SK-MEL-5 (cell line): Measurements from ENCODE around the gene TNFAIP3. TPM values are rescaled to one million over a fixed set of nuclear protein-coding genes. Genes with fewer than 3 reads are reported as not detected.
A peak's percentile ranks its signal among the peaks of the same experiment; 100 is the strongest.

Source experiments
- DNase-seq: peaks from one replicate; pipeline ENCODE4 v3.0.0-alpha.2; 2016; ENCODE audit warnings: low read depth, low spot score
- in situ Hi-C: cut with HindIII; loops from 2 replicates; pipeline ENCODE4 v1.10.0; 2016; ENCODE audit warnings: low sequenced_read_pairs, high pct_unique_total_duplicates, low pct_unique_long_range_greater_than_20kb
- total RNA-seq: library from RNA; depleted of rRNA; stranded (reverse); fragments of >200 nt; shearing (Covaris generic); gene quantifications from 2 replicates; pipeline ENCODE4 v1.2.3, GENCODE V29; 2014

TNFAIP3 gene
- total RNA-seq, 1 experiment from 2014 or later = 110 TPM

DNA sequence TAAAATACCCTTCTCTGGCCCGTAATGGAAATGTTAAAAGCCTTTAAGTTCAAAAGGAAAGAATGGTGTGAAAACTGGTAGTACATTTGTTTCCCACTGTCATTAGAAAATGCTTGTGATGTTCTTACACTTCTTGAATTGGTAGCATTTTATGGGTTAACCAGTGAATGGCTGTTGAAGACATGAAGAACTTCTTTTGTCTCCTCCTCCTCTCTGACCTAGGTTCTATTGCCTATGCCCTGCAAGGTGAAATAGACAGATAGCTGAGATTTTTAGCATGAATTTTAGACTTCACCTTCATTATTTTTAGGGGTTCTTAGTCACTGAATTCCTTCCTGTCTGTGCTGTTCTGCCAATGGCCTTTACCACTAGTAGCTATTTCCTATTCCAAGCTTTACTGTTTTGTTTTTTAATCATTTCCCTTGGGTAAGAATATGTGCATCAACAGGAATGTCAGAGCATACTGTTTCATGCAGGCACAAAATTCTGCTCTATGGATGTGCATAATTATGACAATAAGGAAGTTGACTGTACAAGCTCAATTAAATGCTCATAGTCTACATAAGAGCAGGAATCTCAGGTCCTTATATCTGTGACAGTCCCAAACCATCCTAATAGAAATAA, 4.9 kb downstream of the TNFAIP3 start:
- in situ Hi-C loops = no loop called here
- no peak for DNase-seq

DNA sequence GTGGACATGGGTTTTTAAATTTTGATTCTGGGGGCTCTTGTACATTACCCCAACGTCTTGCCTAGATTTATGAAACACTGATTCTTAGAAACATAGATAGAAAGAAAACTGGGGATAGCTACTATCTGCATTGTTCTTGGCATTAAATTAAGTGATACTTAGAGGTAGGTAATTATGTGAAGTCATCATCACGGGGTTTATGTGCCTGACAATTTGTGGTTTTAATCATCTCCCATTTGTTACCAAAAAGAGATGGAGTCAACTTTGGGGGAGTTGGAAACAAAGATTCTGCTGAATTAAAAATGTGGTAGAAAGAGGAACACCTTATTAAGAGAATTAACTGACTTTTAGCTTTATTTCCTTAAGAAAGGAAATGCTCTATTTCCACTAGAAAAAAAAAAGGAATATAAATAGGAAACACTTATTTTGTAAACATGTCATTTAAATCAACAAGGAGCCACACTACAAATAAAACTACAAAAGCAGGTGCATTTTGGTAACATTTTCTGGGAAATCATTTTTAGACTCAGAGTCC, 5.6 kb downstream of the TNFAIP3 start:
- no peak for DNase-seq
- in situ Hi-C loops = no loop called here

DNA sequence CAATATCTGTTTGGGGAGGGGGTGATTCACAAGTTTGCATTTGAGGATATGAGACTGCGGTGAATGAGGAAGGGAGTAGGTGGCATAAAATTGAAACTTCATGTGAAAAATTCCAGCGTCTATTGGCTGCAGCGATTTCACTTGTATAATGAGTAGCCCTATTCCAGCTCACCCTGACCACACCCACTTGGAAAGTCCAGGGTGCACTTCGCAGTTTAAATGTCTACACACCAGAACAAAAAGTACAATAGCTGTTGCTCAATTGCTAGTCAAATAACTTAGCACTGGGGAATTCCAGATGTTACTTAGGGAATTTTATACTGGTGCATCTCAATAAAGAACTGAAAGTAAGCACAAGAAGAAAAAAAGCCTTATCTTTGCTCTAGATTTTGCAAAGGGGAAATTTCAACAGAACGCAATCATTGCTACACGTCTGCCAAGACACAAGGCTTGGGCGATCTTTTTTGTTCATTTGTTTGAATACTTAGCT, 6.3 kb downstream of the TNFAIP3 start:
- DNase-seq = peak; percentile 86
- in situ Hi-C loops = no loop called here

DNA sequence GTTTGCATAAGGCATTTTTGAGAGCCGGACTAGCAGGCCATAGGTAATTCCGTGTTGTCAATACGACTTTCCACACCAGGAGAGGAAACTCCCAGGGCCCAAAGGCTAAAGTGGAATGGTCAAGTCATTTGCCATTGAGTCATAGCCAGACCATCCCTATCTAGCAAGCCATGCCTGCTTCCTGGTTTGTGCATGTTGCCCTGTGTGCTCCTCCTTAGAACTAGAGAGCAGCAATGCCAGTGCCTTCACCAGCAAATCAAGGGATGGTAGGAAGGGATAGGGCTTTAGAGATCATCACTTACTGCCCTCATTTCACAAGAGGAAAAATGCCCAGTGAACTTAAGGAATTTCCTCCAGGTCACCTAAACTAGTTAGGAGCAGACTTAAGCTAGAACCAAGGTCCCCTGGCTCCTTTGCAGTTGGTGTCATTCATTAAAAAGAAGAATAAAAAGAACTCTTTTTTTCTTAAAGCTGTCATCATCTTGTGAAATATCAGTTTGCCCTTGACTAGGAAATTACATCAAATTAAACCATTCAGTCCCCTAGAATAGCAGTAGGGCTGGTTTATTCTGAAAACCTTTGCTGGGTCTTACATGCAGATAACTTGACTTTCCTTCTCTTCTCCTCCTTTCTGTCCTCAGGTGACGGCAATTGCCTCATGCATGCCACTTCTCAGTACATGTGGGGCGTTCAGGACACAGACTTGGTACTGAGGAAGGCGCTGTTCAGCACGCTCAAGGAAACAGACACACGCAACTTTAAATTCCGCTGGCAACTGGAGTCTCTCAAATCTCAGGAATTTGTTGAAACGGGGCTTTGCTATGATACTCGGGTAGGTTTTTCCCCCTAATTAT, 7.4 kb downstream of the TNFAIP3 start:
- in situ Hi-C loops = no loop called here
- no peak for DNase-seq

DNA sequence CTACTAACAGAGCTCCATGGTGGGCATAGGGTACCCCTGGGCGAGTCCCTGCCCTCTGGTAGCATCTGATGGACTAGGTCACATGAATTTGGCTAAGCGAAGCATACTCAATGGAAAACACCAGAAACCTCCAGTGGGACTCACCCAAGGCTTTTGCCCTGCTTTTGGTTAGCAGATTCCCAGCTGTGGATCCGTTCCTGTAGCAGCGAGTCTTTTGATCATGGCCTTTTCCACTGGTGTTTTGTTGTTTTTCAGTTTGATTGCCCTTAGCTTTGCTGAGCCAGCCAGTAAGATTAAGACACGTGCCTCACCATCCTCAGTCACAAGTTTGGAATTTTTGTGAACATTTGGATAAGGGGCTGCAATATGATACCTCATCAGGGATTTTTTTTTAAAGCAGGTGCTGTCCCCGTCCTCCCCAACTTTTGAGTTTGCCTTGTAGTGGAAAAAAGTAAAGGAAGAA, 8.0 kb downstream of the TNFAIP3 start:
- in situ Hi-C loops = no loop called here
- no peak for DNase-seq

DNA sequence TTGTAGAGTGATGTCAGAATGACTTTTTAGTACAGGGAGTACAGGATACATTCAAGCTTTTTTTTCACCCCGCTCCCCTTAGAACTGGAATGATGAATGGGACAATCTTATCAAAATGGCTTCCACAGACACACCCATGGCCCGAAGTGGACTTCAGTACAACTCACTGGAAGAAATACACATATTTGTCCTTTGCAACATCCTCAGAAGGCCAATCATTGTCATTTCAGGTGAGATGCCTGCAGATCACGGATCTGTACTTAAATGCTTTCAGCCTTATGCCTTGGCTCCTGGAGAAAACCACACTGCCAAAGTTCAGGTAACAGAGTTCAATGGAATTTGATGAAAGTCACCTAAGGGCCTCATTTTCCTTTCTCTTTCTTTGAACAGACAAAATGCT, 8.5 kb downstream of the TNFAIP3 start:
- in situ Hi-C loops = no loop called here
- no peak for DNase-seq

DNA sequence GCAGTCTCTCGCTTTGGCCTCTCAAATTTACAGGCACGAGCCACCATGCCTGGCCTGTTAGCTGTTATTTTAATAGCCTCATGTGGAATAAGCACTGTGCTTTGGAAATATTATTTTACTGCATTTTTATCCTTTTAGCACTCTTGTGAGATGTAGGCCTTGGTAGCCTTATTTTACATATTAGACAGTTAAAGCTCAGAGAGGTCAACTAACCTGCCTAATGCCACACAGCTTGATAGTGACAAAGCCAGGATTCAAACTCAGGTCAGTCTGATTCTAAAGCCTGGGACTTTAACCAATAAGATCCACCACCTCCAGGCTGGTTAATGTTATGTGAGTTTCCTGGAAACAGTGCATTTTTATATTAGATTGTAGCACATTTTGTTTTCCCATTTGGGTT, 9.5 kb downstream of the TNFAIP3 start:
- no peak for DNase-seq
- in situ Hi-C loops = no loop called here

DNA sequence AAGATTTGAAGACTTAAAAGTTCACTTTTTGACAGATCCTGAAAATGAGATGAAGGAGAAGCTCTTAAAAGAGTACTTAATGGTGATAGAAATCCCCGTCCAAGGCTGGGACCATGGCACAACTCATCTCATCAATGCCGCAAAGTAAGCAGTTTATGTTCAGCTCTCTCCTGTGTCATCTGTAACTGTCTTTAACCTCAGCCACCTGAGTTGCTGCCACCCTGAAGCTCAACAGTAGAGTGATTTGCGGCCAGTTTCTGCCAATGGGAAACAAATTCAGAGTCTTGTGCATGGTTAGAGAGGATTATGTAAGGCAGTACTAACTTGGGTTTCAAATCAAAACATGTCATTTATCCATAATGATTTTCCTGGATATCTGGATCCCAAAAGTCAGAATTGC, 10.1 kb downstream of the TNFAIP3 start:
- DNase-seq = no peak
- in situ Hi-C loops = no loop called here

DNA sequence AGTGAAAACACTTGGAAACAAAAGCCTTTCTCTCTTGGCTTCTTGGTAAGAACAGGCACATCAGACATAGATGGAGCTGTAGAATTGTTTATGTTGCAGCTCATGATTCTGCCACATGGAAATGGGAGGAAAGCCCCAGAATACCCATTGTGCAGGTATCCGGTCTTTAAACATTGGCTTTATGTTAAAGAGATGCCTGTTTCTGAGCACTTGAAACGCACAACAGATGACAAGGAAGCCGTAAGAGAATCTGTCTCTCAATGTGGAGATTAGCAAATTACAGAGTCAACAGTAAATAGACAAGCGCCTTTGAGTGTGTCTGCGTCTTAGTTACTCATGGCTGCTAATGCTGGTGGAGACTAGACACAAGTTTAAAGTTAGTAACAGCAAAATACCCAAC, 10.5 kb downstream of the TNFAIP3 start:
- no peak for DNase-seq
- in situ Hi-C loops = no loop called here

DNA sequence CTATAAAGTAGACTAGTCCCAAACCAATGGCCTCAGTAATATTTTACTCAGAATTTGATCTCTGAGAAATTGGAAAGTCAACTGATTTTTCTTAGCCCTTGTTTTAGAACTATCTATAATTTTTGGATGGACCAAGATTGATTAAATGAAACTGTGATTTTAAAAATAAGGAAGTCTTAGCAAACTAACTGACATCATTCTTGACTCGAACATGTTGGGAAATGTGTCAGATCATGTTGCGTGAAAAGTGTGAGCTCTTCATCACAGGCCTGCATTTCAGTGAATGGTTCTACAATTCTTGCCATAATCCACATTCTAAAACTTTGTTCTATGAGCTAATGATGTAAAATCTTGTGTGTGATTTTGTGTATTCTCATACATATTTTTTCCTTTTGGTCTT, 11.0 kb downstream of the TNFAIP3 start:
- no peak for DNase-seq
- in situ Hi-C loops = no loop called here

DNA sequence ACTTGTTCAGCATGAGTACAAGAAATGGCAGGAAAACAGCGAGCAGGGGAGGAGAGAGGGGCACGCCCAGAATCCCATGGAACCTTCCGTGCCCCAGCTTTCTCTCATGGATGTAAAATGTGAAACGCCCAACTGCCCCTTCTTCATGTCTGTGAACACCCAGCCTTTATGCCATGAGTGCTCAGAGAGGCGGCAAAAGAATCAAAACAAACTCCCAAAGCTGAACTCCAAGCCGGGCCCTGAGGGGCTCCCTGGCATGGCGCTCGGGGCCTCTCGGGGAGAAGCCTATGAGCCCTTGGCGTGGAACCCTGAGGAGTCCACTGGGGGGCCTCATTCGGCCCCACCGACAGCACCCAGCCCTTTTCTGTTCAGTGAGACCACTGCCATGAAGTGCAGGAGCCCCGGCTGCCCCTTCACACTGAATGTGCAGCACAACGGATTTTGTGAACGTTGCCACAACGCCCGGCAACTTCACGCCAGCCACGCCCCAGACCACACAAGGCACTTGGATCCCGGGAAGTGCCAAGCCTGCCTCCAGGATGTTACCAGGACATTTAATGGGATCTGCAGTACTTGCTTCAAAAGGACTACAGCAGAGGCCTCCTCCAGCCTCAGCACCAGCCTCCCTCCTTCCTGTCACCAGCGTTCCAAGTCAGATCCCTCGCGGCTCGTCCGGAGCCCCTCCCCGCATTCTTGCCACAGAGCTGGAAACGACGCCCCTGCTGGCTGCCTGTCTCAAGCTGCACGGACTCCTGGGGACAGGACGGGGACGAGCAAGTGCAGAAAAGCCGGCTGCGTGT, 11.6 kb downstream of the TNFAIP3 start:
- in situ Hi-C loops = no loop called here
- no peak for DNase-seq

DNA sequence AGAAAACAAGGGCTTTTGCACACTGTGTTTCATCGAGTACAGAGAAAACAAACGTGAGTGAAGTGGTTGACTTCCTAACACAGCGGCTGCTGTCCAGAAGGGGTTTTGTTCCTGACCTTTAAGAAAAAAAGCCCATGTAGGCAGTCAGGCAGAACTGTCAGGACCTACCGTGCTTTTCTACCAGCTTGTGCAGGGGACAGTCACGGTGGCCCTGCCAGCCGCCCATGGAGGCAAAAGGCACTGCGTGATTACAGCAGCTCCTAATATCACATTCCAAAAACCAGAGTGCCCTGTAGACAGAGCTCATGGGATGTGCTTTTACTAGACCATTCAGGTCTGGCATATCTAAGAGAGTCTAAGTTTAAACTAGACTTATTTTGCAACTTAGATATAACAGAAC, 12.2 kb downstream of the TNFAIP3 start:
- in situ Hi-C loops = no loop called here
- DNase-seq = no peak

DNA sequence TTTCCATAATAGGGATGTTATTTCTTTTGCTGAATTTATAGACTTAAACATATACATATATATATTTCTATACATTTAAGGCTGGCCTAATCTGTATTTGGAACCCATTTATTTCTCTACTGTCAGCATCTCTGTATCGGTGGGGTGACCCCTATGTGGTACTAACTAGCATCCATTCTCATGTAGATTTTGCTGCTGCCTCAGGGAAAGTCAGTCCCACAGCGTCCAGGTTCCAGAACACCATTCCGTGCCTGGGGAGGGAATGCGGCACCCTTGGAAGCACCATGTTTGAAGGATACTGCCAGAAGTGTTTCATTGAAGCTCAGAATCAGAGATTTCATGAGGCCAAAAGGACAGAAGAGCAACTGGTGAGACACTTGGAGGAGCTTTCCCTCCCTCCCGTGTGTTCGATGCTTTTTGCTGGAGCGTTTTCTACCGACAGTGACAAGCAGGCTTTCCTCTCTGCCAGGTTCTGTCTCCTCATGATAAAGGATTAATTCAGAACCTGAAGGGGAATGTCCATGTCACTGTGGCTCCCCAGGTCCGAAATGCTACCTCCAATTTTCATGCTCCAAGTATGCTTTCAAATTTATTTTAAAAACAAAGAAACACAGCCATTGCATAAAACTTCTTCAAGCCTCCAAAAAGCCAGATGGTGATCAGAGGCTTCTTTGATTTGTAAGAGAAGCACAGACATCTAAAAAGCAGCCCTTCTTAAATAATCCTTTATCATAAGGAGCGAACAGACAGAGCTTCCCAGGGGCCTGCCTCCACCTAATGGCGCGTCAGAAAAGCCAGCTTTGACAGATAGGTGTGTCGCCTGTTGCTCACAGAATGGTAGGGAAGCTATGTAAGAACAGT, 13.1 kb downstream of the TNFAIP3 start:
- no peak for DNase-seq

DNA sequence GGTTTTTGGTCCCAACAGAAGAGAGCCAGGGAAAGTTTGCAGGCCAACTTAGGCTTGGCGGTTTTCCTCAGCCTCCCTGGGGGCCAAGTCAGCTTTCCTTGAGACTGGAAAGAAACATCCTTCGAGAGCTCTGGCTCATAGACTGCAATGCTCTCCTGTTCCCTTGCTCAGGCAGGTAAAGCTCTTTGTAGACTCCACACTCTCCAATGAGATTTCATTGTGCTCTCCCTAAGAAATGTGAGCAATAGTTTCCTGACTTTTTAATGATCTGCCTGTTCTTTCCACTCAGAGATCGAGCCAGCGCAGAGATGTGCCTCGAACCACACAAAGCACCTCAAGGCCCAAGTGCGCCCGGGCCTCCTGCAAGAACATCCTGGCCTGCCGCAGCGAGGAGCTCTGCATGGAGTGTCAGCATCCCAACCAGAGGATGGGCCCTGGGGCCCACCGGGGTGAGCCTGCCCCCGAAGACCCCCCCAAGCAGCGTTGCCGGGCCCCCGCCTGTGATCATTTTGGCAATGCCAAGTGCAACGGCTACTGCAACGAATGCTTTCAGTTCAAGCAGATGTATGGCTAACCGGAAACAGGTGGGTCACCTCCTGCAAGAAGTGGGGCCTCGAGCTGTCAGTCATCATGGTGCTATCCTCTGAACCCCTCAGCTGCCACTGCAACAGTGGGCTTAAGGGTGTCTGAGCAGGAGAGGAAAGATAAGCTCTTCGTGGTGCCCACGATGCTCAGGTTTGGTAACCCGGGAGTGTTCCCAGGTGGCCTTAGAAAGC, 13.9 kb downstream of the TNFAIP3 start:
- no peak for DNase-seq
- in situ Hi-C loops = no loop called here

More for the DNA sequence above, 13.1 kb downstream of the TNFAIP3 start:
- in situ Hi-C loops = no loop called here

DNA sequence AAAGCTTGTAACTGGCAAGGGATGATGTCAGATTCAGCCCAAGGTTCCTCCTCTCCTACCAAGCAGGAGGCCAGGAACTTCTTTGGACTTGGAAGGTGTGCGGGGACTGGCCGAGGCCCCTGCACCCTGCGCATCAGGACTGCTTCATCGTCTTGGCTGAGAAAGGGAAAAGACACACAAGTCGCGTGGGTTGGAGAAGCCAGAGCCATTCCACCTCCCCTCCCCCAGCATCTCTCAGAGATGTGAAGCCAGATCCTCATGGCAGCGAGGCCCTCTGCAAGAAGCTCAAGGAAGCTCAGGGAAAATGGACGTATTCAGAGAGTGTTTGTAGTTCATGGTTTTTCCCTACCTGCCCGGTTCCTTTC, 14.4 kb downstream of the TNFAIP3 start:
- in situ Hi-C loops = no loop called here

DNA sequence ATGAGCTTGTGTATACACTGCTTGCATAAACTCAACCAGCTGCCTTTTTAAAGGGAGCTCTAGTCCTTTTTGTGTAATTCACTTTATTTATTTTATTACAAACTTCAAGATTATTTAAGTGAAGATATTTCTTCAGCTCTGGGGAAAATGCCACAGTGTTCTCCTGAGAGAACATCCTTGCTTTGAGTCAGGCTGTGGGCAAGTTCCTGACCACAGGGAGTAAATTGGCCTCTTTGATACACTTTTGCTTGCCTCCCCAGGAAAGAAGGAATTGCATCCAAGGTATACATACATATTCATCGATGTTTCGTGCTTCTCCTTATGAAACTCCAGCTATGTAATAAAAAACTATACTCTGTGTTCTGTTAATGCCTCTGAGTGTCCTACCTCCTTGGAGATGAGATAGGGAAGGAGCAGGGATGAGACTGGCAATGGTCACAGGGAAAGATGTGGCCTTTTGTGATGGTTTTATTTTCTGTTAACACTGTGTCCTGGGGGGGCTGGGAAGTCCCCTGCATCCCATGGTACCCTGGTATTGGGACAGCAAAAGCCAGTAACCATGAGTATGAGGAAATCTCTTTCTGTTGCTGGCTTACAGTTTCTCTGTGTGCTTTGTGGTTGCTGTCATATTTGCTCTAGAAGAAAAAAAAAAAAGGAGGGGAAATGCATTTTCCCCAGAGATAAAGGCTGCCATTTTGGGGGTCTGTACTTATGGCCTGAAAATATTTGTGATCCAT, 15.3 kb downstream of the TNFAIP3 start:
- DNase-seq = no peak
- in situ Hi-C loops = no loop called here

More for the DNA sequence above, 14.4 kb downstream of the TNFAIP3 start:
- no peak for DNase-seq
